Left forelimb (tissue), 1 donor: ENCODE results near the gene KLHL30.

ENCODE experiments used
- DNase-seq: peaks from one replicate; pipeline ENCODE4 v3.0.0-alpha.2; 2018; ENCODE audit warnings: low spot score

KLHL30 gene, protein sequence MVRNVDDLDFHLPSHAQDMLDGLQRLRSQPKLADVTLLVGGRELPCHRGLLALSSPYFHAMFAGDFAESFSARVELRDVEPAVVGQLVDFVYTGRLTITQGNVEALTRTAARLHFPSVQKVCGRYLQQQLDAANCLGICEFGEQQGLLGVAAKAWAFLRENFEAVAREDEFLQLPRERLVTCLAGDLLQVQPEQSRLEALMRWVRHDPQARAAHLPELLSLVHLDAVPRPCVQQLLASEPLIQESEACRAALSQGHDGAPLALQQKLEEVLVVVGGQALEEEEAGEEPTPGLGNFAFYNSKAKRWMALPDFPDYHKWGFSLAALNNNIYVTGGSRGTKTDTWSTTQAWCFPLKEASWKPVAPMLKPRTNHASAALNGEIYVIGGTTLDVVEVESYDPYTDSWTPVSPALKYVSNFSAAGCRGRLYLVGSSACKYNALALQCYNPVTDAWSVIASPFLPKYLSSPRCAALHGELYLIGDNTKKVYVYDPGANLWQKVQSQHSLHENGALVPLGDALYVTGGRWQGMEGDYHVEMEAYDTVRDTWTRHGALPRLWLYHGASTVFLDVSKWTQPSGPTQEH

DNA sequence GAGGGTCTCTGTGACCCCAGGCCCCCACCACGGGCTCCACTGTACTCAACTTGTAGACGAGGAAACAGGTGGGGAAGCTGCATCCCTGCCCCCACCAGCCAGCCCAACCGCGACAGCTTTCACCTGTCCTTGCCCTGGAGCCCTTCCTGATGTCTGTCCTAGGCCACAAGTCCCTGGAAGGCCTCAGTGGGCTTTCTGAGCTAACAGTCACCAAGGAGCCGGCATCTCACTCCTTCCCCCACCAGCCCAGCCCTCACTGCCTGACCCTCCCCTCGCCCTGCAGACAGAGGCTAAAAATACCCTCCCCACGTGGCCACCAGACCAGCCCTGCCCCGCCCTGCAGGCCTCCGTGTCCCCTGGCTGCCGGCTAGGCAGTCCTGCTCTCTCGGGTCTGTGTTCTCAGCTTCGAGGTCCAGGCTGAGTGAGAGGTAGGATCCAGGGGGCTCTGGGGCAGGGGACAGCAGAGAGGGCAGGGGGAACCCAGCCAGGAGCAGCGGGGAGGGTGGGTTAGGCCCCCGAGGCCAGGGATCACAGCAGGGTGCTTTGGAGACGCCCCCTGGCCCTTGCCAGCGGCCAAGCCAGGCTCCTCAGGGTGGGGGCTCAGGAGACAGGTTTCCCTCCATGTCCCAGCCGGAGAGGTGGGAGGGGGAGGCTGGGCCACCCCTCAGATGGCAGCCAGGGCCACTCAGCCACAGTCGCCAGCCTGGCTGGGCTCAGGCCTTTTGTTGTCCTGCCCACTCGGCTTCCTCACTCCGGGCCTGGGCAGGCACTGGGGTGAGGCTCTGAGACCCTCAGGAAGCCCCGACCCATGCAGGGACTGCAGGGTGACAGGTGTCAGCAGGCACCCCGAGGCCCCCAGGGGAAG, at the start of gene KLHL30:
Gene KLHL30, plus strand, starts transcription at position 338 of the 865 bp plus-strand sequence. CDS start 2,087 bp downstream, outside the sequence.
- DNase-seq, result no peak

DNA sequence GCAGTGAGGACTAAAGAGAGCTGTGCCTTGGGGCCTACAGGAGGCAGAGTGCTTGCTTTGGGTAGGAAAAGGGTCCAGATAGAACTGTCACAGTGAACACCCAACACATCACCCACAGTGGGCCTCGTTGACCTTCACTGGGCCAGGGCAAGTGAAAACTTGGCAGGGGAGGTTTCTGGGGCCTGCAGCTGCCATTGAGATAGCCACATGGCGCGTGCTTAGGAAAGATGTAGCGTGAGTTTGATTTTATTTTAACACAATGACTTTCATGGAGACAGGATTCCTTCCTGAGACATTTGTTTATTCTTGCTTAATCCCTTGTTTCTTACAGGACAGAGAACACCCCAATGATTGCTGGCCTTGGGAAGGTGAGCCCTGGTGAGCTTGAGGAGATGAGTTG, 47.6 kb upstream of the KLHL30 start:
- DNase-seq, result no peak

DNA sequence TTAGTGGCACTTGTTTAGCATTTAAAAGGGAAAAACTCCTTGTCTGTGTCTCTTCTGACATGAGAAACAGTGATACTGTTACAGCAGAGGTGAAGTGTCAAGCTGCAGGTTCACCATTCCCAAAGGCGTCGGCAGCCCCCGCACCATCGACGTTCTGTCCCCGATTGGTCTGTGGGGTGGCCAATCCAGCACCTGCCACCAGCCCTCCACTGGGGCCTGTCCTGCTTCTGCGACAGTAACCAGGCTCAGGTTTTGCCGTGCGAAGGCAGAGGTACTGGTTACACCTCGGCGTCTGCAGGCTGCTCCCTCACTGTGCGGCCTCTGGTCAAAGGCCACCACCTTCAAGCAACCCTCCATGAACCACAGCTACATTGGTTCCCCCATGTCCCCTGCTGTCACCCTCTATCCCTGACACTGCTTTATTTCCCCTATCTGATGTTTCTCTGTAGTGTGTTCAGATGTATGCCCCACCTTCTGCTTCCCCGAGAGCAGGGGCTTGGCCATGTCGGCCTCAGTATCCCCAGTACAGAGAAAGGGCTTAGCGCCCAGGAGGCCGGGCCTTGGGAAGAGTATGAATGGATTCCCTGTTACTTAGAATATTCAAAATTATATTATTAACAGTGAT, 46.9 kb upstream of the KLHL30 start:
- DNase-seq, result no peak

DNA sequence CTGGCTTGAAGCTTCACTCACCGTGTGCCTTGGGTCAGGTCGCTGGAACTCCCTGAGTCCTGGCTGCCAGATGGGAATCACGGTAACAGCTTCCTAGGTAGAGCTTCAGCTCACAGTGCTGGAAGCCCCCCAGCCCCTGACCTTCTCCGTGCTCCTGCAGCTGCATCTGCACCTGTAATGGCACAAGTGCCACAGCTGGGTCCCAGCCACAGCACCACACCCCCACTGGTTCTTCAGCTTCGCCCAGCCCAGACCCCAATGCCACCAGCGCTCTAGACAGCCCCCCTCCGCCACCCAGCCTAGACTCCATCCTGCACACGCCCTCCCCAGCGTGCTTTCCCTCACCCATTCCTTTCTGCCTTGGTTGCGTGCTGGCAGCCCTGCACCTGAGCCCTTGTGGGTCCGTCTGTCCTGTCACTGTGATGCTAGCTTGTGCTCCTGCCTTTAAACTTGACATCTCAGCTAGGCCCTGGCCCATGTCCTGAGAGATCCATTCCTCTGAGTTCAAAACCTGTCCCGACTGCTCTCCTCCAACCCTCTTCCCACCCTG, 45.9 kb upstream of the KLHL30 start:
- no peak for DNase-seq

DNA sequence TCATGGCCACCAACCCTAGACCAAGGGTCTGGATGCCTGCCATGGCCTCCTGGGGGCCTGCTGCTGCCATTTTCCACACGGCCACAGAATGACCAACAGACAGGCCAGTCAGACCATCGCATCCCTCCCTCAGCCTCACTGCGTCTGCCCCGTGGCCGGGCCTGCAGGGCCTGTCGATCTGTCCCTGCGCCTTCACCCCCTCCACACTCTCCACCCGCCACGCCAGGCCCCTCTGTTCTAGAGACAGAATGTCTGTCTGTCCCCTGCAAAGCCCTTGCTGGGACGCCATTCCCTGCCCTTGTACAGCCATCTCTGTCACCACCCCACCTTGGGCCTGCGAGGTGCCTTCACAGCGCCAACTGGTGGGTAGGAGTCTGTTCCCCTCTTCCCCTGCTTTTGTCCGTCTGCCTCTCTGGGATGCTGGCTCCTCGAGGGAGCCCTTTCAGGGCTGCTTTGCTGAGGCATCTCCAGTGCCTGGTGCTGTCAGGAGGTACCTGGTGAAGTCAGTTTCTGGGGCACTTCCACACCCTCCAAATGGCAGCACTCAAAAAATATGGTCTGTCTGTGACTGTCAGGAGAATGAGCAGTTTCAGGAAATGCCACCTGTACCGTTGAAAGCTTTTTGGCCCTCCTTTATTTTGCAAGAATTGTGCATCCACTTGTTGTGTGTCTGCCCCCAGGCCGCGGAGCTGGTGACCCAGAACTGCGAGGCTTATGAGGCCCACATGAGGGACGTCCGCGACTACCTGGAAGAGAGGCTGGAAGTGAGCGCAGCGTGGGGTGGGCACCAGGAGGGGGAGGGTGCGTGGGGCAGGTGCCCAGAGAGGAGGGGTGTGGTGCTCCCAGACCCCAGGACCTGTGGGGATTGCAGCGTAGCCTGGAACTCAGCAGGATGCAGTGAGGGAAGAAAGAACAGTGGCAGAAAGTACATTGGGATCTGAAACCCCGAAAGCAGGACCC, 45.0 kb upstream of the KLHL30 start:
- DNase-seq, result no peak

DNA sequence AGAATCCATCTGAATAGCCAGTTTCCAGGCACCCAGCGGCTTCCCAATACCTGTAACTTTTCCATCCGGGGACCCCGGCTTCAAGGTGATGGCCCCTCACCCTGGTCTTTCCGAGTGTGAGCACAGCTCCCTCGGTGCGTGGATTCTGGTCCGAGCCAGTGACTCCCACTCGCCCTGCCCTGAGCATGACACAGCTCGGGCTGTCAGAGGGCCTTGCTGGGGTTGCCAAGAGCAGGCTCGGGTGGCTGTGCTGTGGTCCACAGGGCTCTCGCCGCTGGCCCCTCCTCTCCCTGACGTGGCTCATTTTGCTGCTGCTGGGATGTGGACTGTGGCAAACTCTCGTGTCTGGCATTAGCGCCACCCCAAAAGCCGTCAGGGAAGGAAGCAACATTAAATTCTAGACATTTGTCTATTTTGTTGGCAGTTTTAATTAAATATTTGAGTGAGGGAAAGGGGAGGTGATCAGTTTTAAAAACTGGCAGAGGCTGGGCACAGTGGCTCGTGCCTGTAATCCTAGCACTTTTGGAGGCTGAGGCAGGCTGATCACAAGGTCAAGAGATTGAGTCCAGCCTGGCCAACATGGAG, 43.9 kb upstream of the KLHL30 start:
- no peak for DNase-seq

DNA sequence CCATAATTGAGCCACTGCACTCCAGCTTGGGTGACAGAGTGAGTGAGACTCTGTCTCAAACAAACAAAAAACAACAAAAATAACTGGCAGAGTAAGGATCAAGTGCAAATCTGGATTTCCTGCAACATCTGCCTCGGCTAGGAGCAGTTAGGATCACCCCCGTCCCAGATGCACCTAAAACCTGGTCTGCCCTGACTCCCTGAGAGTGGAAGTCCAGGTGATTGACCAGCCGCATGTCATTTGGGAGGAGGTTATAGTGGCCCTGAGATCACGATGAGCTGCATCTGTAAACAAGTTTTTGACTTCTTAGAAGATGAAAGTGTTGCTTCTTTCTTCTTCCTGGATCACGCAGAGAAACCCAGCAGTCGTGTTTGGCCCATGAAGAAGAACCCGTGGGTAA, 43.3 kb upstream of the KLHL30 start:
- no peak for DNase-seq

DNA sequence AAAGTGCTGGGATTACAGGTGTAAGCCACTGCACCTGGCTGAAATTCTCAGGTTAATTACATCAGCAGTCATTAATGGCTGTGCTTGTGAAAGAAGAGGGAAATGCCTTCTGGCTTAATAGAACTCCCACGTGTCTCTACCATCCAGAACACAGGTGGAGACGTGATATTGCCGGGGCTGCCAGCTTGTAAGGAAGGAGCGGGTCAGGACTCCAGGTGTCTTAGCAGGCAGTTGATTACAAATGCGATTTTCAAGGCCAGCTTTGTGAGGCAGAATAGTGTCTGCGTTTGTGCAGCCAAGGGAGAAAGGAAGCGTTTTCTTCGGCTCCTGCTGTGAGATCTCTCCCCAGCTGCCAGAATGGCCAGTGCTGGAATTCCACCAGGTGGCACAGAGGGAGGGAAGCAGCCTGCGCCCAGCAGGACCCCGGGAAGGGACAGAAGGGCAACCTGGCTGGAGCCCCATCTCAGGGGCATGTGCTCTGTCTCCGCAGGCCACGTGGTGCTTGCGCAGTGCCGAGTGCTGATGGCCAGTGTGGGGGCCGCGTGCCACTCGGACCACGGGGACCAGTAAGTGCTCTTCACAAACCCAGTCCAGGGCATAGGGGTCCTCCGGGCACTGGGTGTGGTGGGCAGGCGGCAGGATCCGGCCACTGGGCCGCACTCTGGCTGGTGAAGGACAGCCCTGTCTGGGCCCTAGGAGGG, 42.0 kb upstream of the KLHL30 start:
- DNase-seq, result no peak

DNA sequence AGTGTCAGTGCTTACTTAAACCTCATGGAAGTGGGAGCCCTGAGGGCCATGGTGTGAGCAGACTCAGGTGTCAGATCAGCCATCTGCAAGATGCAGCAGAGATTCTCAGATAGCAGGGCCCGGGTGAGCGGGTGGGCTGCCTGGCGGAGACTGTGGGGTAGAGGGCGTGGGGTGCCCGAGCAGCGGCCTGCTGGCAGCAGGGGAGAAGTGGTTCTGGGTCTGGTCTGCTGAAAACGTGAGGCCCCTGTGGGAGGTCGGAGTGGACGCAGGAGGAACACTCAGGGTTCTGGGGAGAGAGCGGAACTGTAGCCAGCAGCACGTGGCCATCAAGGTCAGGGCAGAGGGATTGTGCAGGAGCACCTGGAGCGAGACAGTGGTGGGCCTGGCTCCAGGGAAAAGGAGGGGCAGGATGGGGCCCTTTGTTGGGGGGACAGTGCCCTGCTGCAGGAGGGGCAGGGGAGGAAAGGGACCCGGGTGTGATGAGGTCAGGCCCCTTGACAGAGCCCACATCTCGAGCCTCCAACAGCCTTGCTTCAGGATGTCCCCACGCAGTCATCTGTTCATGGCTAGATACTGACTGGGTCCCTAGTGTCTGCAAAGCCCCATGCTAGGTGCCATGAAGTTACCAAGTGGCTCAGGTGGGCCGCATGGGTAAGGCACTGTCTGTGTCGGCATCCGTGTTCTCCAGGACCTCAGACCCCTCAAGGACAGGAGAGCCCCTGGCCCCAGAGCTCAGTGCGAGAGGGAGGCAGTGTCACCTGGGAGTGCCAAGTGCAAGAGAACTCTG, 41.1 kb upstream of the KLHL30 start:
- DNase-seq, result no peak

DNA sequence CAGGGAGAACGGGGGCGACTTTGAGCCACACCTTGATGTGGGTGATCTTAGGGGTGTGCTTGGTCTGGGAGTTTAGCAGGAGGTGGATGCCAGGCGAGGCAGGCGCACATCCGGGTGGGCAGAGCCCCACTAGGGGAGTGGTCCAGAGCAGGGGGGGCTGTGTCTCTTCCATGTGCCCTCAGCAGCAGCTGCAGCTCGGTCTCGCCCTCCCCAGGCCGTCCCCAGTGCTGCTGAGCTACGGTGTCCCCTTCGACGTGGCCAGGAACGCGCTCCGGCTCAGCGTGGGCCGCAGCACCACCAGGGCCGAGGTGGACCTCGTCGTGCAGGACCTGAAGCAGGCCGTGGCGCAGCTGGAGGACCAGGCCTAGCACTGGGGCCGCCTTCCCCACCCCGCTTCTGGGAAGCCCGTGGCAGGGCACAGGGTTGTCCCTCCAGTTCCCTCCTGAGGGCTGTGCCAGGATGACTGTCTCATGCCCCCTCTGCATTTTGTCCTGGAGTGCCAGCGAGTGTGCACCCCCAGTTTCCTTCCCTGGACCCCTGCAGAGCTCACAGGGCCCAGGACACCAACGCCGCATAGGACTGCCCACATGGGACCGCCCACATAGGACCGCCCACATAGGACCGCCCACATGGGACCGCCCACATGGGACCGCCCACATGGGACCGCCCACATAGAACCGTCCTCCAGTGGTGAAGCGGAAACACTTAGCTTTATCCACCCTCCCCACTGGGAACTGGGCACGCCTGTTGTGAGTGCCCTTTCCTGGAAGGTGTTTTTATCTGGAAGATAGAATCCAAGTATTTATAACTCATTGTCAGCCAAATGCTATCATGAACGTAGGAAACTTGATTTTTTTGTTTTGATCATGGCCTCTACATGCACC, 40.2 kb upstream of the KLHL30 start:
- peak; percentile 65 for DNase-seq

DNA sequence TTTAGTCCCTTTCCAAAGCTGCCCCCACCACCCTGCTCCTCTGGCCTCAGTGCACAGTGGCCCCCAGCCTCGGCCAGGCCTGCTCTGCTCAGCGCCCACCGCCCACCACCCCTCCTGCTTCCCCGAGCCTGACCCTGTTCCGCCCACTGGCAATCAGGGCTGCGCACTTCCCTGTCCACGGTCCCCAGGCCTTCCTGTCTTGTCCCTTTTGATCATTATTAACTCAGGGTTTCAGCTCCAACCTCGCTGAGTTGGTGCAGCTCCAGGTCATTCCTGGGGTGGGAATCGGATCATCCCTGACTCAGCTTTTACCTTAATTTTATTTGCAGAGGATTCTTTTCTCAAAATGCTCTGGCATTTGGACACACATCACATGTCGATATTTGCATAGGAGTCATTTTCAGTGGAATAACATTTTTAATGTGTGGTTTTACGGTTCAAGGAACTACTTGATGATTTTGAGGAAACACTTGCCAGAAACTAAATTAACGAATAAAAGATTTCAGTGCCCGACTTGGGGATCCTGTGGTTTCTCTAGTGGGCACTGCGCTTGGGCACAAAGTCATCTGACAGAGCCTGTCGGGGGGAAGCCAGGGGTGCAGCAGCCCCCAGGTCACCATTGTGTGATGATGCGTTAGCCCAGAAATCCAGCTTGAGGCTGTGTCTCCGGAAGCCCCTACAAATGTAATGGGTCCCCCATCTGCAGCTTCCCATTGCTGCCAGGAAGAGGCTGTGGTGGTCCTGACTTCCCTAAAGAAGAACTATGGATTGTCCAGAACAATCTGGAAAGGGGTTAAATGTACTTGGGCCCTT, 39.4 kb upstream of the KLHL30 start:
- DNase-seq, result peak; percentile 63

DNA sequence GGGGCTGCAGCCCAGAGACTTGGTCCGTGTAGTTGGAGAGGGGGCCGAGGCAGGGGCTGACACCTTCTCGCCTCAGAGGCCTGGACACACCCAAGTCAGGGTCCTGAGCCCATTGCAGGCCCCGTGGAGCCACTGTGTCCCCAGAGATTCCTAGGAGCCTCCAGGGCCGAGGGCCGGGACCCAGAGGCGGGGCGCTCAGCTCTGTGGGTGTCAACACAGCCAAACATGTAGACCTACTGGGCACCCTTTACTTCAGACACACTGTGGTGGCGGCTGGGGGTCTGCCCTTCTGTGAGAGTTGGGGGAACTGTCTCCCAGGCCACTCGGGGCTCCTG, 38.8 kb upstream of the KLHL30 start:
- peak; percentile 46 for DNase-seq

DNA sequence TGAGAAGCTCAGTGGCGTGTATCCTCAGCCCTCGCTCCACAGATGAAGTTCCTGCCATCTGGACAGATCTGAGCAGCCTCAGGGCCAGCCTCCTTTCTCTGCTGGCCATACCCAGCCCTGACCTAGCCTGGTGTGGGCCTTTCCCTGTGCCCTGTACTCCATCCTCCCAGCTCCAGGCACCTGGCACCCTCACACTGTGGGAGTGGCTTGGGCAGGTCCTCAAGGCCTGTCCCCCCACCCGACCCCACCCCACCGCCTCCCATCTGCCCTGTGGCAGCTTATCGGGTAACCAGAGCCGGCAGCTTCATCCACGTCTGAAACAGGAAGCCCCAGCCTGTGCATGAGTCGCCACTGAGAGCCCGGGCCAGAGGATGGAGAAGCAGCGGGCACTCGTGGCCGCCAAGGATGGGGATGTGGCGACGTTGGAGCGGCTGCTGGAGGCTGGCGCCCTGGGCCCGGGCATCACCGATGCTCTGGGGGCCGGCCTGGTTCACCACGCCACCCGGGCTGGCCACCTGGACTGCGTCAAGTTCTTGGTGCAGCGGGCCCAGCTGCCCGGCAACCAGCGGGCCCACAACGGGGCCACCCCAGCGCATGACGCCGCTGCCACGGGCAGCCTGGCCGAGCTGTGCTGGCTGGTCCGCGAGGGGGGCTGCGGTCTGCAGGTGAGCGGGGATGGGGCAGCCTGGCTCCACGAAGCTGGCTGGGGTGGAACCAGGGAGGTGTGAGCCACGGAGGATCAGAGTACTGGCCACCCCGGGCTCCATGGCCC, 38.2 kb upstream of the KLHL30 start, which contains the start of gene ESPNL:
Gene ESPNL, plus strand, starts transcription at position 292 of the 772 bp plus-strand sequence. Its CDS starts 80 bp downstream, at position 372.
- peak; percentile 55 for DNase-seq

DNA sequence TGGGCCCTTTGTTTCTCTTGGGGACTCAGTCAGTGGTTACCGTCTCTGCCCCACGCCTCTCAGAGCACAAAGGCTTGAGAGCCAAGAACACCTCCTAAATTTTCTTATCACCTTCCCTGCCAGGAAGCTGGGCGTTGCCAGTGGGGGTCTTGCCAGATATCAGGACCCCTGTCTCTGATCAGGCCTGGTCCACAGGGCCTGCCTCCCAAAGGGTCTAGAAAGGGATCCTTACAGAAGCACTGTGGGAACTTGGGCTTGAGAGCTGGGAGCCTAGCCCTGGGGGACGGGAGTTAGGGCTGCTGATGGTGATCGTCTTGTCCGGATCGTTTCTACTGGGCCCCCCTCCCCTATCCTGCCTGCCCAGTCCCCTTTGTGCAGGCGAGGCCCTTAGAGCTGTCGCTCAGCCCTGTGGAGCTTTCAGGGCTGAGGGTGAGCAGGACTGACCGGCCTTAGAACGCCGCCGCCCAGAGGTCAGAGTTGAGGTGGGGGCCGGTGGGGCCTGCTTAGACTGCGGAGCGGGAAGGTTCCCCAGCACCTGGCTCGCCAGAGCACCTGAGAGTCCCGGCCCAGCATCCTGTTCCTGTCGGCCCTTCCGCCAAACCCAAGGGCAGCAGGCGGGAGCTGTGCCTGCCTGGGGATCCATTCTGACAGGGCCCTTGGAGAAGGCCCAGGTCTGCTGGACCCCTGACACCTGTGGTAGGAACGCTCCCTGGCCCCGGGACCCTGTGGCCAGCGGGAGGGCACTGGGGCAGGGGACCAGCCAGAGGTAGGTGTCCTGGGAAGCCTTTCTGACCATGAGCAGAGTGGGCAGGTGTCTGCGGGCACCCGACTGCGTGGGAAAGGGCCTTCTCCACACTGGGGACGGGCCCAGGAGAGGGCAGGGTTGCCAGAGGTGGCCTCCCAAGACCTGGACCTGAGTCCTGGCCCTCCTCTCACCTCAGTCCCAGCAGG, 37.4 kb upstream of the KLHL30 start:
- DNase-seq, result peak; percentile 57
